HCT116 (cell line): ENCODE measurements around the gene OXER1.

ENCODE experiments used
- ATF3 ChIP-seq: IDR thresholded peaks from 2 replicates; pipeline ENCODE4 v1.6.1; 2012
- CTCF ChIP-seq, 3 experiments: fragments of 200-600 bp in 1 of 3; sonication (generic) in 1 of 3; IDR thresholded peaks in 2 of 3; conservative IDR thresholded peaks in 1 of 3; 2 replicates each; pipeline ENCODE4 v1.5.1; 2012 to 2017; ENCODE audit warnings: low read depth in 2 of 3, low read length in 2 of 3, antibody characterized with exemption in 1 of 3, borderline replicate concordance in 1 of 3, control low read depth in 1 of 3, mild to moderate bottlenecking in 1 of 3, mixed read lengths in 1 of 3, mixed run types in 1 of 3, moderate library complexity in 1 of 3; ENCODE audit not compliant: insufficient read depth in 1 of 3
- MAX ChIP-seq: IDR thresholded peaks from 2 replicates; pipeline ENCODE4 v1.6.1; 2012
- POLR2A ChIP-seq: IDR thresholded peaks from 2 replicates; pipeline ENCODE4 v1.7.0; 2011; ENCODE audit warnings: borderline replicate concordance; ENCODE audit not compliant: insufficient read depth, insufficient read length; ENCODE audit errors: extremely low read depth
- POLR2AphosphoS5 ChIP-seq: IDR thresholded peaks from 2 replicates; pipeline ENCODE4 v1.6.1; 2011; ENCODE audit warnings: mild to moderate bottlenecking, low read depth, low read length, moderate library complexity
- SP1 ChIP-seq: IDR thresholded peaks from 2 replicates; pipeline ENCODE4 v1.6.1; 2012; ENCODE audit warnings: low read depth

- TF ChIP-seq CTCF (IDR thresholded peaks at IDR 0.05 in 2 of 3, conservative IDR thresholded peaks at IDR 0.05 in 1 of 3; ENCODE audit: borderline replicate concordance in 1 of 3, insufficient read depth in 1 of 3, low read depth in 2 of 3, low read length in 2 of 3), result no peak
- TF ChIP-seq POLR2A, result no peak
- TF ChIP-seq SP1, result no peak
- TF ChIP-seq ATF3, result no peak
- no peak for TF ChIP-seq MAX
- no peak for TF ChIP-seq POLR2AphosphoS5
Measured at GRCh38 chr2:42793334-42794270, 29.7 kb upstream of the OXER1 start.
